ENCODE data around the gene CNTN4.
"Not testable (repeated sequence)": the region's sequence is repeated elsewhere in the genome, so short reads cannot be mapped to it uniquely, and the experiment has no call there.

CNTN4 gene

DNA sequence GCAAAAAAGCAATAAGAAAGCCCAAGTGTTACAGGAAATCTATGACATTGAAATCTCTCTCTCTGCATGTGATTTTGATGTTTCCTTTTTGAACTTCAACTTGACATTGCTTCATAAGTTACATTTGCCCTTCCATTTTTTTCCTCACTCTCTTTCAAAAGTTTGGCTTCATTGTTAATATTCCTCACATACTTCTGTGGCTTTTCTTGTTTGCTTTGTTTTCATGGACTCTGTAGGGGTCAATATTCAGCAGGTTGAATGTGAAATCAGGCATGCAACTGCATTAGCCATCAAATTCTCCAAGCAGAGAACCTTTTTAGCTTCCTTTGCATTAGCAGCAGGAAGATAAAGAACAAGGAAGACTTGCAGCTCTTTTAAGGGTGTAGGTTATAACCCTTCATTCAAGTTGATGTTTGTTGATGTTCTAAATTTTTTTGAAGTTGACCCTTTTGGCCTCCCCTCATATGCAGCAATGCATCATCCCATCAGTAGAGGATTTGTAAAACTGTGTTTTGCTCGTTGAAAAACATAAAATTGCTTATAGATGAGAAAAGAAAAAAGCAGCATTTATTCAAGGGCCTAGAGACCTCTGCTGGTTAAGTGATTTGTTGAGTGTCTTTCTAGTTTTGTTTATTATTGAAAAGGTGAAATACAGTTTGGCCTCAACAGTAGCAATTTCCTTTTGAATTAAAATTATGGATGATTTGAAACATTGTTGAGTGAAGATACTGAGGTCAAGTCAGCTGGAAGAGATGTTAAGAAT, 800.1 kb downstream of the CNTN4 start:
- DNase-seq (ENCODE audit: low read depth, low spot score) = no peak

- DNase-seq (ENCODE audit: low read depth, low spot score) = no peak
Observed at GRCh38 chr3:2904054-2904453, 805.4 kb downstream of the CNTN4 start.

GRCh38 chr3:2908693-2909351, 810.2 kb downstream of the CNTN4 start:
- no peak for DNase-seq (ENCODE audit: low read depth, low spot score)

- DNase-seq (ENCODE audit: low read depth, low spot score) = no peak
Observed at GRCh38 chr3:2910997-2911396, 812.3 kb downstream of the CNTN4 start.

- no peak for DNase-seq (ENCODE audit: low read depth, low spot score)
Observed at GRCh38 chr3:2915826-2916225, 817.2 kb downstream of the CNTN4 start.

DNA sequence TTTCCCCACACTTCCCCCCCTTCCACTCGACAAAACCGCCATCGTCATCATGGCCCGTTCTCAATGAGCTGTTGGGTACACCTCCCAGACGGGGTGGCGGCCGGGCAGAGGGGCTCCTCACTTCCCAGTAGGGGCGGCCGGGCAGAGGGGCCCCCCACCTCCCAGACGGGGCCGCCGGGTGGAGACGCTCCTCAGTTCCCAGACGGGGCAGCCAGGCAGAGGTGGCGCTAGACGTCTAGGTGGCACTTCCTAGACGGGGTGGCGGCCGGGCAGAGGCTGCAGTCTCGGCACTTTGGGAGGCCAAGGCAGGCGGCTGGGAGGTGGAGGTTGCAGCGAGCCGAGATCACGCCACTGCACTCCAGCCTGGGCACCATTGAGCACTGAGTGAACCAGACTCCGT, 818.0 kb downstream of the CNTN4 start:
- DNase-seq (ENCODE audit: low read depth, low spot score) = not testable (repeated sequence)

DNA sequence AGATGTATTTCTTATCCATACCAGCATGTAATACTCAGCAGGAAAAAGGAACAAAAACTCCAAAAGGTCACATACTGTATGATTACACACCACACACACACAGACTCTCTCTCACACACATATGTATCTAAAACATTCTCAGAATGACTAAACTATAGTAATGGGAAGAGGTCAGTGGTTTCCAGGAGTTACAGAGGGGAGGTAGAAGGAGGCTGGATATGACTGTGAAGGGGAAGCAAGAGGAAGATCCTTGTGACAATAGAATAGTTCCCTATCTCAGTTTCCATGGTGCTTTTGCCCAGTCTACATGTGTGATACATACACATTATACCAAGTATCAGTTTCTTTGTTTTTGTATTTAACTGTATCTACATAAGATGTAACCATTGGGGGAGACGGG, 821.4 kb downstream of the CNTN4 start:
- no peak for DNase-seq (ENCODE audit: low read depth, low spot score)

GRCh38 chr3:2921452-2921851, 822.8 kb downstream of the CNTN4 start:
- no peak for DNase-seq (ENCODE audit: low read depth, low spot score)

DNA sequence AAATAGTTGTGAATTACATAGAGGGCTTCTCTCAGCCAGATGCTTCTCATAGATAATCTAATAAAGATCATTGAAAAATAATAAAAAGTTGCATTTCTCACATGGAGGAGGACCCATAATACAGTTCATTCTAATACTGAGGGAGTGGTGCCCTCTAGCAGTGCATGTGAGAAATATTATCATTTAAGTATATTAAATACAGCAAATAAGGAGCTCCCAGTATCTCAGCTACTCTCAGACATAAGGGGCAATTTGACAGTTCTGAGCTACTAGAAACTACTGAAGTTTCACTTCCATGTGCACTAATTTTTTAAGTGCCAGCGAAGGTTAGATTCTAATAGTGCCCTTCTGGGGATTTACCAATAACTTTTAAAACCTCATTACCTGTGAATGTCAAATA, 823.2 kb downstream of the CNTN4 start:
- no peak for DNase-seq (ENCODE audit: low read depth, low spot score)

GRCh38 chr3:2923390-2923789, 824.7 kb downstream of the CNTN4 start:
- DNase-seq (ENCODE audit: low read depth, low spot score) = no peak

GRCh38 chr3:2927259-2927658, 828.6 kb downstream of the CNTN4 start:
- no peak for DNase-seq (ENCODE audit: low read depth, low spot score)

- no peak for DNase-seq (ENCODE audit: low read depth, low spot score)
Observed at GRCh38 chr3:2929574-2929973, 830.9 kb downstream of the CNTN4 start.

GRCh38 chr3:2931265-2931664, 832.6 kb downstream of the CNTN4 start:
- no peak for DNase-seq (ENCODE audit: low read depth, low spot score)

GRCh38 chr3:2934541-2934940, 835.9 kb downstream of the CNTN4 start:
- no peak for DNase-seq (ENCODE audit: low read depth, low spot score)

- no peak for DNase-seq (ENCODE audit: low read depth, low spot score)
Observed at GRCh38 chr3:2937055-2937454, 838.4 kb downstream of the CNTN4 start.

DNA sequence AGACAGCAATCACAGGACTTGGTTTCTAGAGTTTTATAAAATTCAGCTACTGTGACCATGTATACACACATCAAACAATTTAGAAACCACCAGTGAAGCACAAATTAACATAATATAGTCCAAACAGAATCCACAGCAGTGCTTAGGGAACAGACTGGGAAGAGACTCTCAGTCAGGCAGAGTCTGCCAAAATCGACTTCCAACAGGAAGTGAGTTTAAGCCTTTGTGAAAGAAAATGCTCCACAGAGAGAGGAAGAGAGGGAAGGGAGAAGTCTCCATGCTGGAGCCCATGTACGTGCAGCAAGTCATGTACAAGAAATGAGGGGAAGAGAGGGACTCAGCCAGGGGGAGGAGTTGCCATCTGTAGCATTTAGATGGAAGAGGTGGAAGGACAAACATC, 838.9 kb downstream of the CNTN4 start:
- no peak for DNase-seq (ENCODE audit: low read depth, low spot score)

DNA sequence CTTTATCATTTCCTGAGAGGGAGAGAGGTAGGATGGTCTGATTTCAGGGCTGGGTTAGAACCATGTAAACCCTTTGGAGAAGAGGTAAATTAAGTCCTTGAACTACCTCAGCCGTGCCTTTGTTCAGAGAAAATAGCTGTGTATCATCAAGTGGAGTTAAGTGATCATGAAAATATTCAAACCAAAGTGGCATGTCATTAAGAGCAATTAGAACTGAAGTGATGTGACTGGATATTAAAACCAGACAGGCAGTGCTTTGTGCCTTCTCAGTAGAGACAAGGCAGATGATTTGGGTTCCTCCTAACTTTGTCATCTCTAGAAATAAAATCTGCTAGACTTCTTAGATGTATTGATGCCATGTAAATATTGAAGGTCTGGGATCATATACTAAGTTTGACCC, 840.0 kb downstream of the CNTN4 start:
- DNase-seq (ENCODE audit: low read depth, low spot score) = no peak

DNA sequence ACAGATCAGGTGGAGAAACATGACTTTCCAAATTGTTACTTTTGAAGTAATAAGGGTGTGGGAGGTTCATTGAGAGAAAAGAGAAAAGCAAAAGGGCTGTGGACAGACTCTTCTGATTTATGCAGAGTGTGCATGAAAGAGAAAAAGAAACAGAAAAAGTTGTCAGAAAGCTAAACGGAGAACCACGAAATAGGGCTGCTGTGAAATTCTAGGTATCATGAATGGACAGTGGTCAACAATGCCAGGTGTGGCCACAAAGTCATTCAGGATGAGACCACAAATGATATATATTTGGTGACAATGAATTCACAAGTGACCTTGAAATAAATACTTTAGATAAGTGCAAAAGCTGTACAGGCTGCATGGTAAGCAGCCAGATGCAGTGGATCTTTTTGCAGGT, 841.4 kb downstream of the CNTN4 start:
- DNase-seq (ENCODE audit: low read depth, low spot score) = no peak

DNA sequence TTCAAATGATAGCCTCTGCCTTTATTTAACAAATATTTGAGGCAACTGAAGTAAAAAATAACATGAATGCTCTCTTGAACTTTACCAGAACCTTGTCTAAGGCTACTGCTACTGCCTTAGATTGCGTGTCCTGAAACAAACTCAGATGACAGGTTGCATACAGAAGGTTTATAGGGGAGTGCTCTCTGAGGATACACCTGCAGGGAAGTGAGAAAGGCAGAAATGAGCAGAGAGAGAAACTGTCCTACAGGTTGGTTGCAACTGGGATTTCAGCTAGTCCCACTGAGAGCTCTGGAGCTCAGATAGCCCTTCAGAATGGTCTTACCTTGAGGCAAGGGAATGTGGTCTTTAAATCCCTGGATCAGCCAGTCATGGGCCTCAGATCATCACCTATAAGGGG, 846.0 kb downstream of the CNTN4 start:
- DNase-seq (ENCODE audit: low read depth, low spot score) = no peak

DNA sequence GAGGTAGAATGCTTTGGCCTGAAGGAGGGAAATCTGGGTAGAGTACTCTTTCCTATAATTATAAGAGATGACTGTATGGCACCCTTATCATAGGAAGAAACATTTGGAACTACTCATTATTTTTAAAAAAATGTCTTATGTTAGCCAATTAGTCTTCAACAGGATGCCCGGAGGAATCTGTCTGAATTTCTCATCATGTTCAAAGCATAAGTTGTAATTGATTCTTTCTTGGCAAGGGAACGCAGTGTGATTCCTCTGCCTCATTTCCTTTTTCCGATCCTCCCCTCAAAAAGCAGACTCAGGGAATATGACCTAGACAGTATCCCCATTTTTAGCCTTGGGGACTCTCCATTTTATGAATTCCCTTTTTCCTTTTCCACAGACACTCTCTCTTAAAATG, 846.5 kb downstream of the CNTN4 start:
- DNase-seq (ENCODE audit: low read depth, low spot score) = no peak

- DNase-seq (ENCODE audit: low read depth, low spot score) = no peak
Observed at GRCh38 chr3:2947536-2947935, 848.9 kb downstream of the CNTN4 start.

GRCh38 chr3:2948882-2949281, 850.2 kb downstream of the CNTN4 start:
- DNase-seq (ENCODE audit: low read depth, low spot score) = no peak

DNA sequence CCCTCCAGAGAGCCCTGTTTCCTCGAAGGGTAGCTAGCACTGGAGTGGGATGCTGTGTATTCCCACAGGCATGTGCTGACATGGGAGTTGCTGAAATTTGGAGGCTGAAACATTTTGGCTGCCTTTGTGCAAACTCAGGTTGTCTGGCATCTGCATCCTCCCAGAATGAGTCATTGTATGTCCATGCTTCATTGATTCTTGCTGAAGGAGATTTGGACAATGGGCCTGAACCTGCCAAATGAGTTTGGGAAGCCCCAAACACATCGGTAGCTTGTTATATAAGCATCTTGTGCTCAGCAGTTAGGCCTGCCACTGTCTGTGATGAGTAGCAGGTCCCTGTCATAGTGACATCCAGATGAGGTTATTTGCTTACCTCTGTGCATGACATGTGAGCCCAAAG, 851.5 kb downstream of the CNTN4 start:
- DNase-seq (ENCODE audit: low read depth, low spot score) = no peak

DNA sequence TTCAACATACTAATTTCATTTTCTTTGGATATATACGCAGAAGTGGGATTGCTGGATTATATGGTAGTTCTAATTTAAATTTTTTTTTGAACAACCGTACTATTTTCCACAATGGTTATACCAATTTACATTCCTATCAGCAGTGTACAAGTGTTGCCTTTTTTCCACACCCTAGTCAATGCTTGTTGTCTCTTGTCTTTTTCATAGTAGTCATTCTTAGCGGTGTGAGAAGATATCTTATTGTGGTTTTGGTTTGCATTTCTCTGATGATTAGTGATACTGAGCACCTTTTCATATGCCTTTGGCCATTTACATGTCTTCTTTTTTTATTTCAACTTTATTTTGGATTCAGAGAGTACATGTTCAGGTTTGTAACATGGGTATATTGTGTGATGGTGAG, 858.4 kb downstream of the CNTN4 start:
- no peak for DNase-seq (ENCODE audit: low read depth, low spot score)
